GM12892 (cell line): ENCODE results near the gene TEX12.

Experiments used
- POLR2A ChIP-seq: IDR thresholded peaks from 2 replicates; pipeline ENCODE4 v1.6.1; 2011; ENCODE audit warnings: low read depth, low read length, control low read depth
- POLR2AphosphoS5 ChIP-seq: IDR thresholded peaks from 2 replicates; pipeline ENCODE4 v1.6.1; 2011; ENCODE audit warnings: low read depth, low read length, control low read depth
- TAF1 ChIP-seq: IDR thresholded peaks from 2 replicates; pipeline ENCODE4 v1.6.1; 2011; ENCODE audit warnings: low read depth, mild to moderate bottlenecking, control low read depth, low read length, borderline replicate concordance

DNA sequence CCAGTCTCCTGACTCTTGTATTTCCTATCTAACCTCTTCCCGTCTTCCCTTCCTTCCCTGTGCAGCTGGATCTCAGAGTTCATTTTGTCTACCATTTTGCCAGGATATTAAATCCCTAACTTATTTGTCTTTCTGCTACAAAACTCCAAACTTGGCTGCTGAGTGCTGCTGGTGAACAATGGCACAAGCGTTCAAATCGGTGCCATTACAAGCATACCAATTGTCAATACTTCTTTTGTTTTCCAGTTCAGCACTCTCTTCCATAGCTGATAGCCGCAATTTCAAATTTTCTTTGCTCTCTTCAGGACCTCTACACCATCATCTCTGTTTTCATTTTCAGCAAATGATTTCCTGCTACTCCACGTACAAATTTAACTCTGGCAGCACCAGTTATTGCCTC lies 16.7 kb upstream of the TEX12 start:
- TF ChIP-seq POLR2A, result no peak
- no peak for TF ChIP-seq POLR2AphosphoS5
- no peak for TF ChIP-seq TAF1
